Inferior parietal cortex (tissue), 1 donor: ENCODE measurements around the gene MRPL37.
"Not testable (repeated sequence)": the region's sequence is repeated elsewhere in the genome, so short reads cannot be mapped to it uniquely, and the experiment has no call there.

ENCODE experiments used
- DNase-seq: peaks from one replicate; pipeline ENCODE4 v3.0.0-alpha.2; 2016; ENCODE audit errors: extremely low spot score

The MRPL37 gene

DNA sequence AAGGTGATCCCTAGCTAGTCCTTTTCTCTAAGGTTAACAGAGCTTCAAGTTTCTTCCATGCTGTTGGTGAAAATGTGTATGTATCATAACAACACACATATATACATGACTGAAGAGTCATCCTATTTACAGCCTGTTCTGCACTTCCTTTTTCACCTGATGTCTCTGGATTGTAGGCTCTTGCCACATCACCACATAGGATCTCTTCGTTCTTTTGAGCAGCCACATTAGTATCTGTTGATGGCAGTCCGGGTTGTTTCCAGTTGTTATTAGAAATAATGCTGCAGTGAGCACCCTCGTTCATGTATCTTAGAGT lies 19.7 kb downstream of the MRPL37 start:
- DNase-seq: no peak

- peak; percentile 47 for DNase-seq
Measured at GRCh38 chr1:54220004-54220811, 20.2 kb downstream of the MRPL37 start.

DNA sequence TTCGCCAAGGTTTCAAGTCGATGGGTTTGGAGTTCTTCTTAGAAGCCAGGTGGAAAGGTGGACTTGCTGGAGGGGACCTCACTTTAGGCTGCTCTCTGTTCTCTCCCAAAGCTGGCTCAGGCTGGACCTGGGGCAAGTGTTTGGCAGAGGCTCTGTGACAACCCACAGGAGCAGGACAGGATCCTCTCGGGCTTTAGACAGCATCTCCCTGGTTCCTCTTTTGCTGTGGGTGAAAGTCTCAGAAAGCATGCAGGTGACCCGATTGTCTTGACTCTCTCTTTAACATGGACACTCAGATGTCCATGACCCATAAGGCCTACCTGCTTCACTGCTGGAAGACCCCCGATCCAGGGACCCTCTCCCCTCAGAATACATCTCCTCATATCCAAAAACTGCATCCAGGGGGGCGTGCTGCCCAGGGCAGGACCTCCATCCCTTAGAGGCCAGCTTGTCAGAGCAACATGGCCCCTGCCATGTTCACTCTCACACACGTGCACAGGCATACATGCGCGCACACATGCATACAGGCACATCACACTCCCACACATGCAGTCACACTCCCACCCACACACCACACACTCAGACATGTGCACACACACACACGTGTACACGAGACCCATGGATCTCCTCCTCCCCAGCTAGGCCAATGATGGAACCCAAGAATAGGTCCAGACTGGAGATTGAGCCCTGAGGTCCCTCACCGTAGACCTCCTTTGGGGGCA lies 21.3 kb downstream of the MRPL37 start:
- no peak for DNase-seq

GRCh38 chr1:54221867-54222484 lies 22.0 kb downstream of the MRPL37 start:
- DNase-seq: no peak

- DNase-seq: no peak
Measured at GRCh38 chr1:54222711-54223110, 22.7 kb downstream of the MRPL37 start.

GRCh38 chr1:54223441-54224202 lies 23.7 kb downstream of the MRPL37 start:
- no peak for DNase-seq

DNA sequence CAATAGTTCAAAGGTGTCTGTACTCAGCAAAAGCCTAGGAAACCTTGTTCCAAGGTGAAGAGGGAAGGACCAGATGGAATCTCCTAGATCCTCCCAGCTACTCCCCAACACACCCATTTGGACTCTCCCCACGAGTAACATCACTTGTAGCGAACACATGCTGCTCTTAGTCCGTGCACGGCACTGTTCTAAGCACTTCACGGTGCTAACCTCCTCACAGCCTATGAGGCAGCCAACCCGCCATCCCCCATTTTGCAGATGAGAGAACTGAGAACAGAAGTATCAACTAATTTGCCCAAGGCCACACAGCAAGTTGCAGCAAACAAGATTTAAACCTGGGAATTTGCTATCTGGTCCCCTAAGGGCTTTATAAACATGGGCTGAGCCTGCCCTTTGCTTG lies 24.3 kb downstream of the MRPL37 start:
- DNase-seq: no peak

DNA sequence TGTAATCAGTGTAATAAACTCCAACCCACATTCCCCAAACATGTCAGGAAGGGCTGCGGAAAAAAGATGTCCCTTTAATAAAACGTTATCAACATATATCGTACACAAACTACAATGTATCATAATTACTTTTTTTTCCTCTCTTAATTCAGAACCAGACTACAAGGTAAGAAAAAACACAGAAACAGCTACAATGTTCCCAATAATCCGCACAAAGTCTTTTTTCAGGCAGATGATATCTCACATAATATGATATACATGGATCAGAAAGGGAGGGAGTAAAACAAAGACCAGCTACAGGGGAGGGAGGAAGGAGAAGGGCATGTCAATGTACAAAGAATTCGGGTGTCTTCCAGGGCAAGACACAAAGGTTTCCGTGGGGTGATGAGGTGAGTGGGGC lies 25.4 kb downstream of the MRPL37 start:
- DNase-seq: no peak

DNA sequence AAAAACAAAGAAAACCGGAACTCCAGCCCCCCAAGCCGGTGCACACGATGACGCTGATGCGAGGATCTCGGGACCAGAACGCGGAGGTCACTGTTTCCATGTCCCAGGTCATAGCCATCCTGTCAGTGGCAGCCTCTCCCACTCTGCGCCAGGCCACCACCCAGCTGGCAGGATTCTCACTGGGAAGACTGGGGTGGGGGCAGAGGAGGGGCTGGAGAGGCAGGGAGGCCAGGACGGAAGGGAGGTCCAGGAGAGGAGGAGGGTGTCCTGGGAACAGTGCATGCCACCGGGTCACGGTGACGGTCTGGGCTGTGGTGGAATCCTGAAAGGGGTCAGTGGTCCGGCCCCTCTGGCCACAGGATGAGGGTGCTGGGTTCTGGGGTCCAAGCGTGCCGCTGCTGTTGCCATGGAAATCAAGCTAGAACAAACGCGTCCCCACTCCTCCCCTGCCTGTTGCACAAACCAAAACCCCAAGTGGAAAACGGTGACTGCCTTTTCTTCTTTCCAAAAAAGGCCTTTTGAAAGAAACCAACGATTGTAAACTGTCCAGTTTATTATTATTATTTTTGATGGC lies 26.1 kb downstream of the MRPL37 start:
- DNase-seq: no peak

- no peak for DNase-seq
Measured at GRCh38 chr1:54227091-54227602, 27.2 kb downstream of the MRPL37 start.

GRCh38 chr1:54227891-54228310 lies 27.9 kb downstream of the MRPL37 start:
- no peak for DNase-seq

- no peak for DNase-seq
Measured at GRCh38 chr1:54228638-54229079, 28.7 kb downstream of the MRPL37 start.

- no peak for DNase-seq
Measured at GRCh38 chr1:54229281-54229891, 29.4 kb downstream of the MRPL37 start.

DNA sequence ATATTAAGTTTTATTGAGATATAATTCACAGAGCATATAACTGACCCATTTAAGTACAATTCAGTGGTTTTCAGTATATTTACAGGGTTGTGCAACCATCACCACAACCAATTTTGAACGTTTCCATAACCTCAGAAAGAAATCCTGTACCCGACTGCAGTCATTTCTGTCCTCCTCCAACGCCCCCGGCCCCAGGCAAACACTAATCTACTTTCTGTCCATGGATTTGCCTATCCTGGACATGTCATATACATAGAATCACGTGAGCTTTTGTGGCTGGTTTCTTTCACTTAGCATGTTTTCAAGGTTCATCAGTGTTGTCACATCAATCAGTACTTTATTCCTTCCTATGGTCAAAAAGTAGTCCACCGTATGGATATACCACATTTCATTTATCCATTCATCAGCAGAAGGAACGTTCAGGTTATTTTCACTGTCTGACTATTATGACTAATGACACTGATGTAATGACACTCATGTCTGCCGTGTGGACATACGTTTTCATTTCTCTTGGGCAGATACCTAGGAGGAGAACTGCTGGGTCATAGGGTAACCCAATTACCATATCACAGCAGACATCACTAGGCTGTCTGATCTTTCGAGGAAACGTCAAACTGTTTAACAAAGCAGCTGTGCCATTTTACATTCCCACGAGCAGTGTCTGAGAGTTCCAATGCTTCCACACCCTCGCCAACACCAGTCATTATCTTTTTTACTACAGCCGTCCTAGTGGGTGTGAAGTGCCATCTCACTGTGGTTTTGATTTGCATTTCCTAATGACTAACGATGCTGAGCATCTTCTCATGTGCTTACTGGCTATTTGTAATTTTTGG lies 30.8 kb downstream of the MRPL37 start:
- DNase-seq: no peak

DNA sequence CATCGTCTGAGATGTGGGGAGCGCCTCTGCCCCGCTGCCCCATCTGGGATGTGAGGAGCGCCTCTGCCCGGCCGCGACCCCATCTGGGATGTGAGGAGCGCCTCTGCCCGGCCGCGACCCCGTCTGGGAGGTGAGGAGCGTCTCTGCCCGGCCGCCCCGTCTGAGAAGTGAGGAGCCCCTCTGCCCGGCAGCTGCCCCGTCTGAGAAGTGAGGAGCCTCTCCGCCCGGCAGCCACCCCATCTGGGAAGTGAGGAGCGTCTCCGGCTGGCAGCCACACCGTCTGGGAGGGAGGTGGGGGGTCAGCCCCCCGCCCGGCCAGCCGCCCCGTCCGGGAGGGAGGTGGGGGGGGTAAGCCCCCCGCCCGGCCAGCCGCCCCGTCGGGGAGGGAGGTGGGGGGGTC lies 33.2 kb downstream of the MRPL37 start:
- not testable (repeated sequence) for DNase-seq

DNA sequence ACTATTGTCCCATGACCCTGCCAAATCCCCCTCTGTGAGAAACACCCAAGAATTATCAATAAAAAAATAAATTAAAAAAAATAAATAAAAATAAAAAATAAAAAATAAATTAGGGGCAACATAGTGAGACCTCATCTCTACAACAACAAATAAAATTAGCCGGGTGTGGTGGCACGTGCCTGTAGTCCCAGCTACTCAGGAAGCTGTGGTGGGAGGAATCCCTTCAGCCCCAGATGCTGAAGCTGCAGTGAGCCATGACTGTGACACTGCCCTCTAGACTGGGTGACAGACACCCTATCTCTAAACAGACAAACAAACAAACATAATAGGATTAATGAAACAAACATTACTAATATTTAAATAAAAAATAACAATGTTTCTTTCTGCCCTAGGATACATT lies 34.3 kb downstream of the MRPL37 start:
- no peak for DNase-seq

GRCh38 chr1:54237586-54237985 lies 37.6 kb downstream of the MRPL37 start:
- DNase-seq: no peak

DNA sequence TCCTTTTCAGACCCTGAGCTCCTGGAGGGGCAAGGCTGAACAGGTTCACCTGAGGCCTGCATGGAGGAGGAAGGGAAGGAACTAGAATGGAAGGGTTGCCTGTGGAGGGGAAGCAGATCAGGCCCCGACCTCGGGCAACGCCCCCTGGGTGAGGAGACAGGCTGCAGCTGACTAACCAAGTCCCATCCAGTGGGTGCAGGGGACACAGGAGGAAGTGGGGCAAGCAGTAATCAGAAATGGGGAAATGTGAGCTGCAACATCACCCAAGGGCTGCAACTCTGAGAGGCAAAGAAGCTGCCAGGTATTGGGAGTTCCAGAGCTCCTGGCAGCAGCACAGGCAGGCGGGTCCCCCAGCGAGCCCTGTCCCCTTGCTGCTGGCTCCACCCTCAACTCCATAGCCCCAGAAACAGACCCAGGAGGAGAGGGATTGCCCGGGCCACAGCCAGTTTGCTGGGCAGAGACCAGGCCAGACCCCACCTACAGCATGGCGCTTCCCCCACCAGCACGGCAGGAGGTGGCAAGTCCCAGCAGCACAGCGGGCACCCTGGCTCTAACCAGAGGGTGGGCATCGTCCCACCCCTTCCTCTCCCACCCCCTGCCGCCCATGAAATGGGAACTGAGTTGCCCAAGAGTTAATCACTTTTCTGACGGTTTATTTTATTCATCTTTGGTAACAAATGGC lies 38.5 kb downstream of the MRPL37 start:
- DNase-seq: no peak

DNA sequence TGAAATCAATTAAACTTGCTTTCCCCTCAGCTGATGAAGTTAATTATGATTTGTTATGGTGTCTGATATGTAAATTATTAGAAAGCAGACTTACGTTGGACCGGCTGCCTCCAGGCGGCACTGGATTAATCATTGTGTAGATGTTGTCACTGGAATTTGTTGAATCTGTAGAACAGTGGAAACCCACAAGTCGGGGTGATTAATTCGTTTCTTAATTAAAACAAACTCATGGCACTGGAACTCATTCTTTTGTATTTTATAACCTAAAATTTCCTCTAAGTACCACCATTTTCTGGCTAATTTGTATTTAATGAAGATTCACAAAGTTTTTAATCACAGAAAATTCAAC lies 39.0 kb downstream of the MRPL37 start:
- no peak for DNase-seq

DNA sequence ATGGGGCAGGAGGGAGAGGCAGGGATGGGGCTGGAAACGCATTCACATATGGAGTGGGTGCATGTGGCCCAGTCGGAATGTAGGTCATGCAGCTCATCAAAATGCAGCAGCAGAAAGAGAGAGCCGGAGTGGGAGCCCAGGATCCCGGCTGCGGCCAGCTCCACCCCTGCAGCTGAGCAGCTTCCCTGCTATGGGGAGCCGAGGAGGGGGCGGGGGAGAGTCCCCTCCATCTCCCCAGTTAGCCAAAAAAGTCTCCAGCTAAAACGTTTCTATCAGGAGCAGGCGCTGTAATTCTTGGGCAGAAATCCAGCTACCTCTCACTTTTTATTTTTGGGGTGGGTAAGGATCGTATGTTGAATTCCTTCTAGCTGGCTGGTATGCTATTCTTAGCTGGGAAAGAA lies 39.7 kb downstream of the MRPL37 start:
- peak; percentile 62 for DNase-seq
